ENCODE measurements around the gene SYNE4.

DNA sequence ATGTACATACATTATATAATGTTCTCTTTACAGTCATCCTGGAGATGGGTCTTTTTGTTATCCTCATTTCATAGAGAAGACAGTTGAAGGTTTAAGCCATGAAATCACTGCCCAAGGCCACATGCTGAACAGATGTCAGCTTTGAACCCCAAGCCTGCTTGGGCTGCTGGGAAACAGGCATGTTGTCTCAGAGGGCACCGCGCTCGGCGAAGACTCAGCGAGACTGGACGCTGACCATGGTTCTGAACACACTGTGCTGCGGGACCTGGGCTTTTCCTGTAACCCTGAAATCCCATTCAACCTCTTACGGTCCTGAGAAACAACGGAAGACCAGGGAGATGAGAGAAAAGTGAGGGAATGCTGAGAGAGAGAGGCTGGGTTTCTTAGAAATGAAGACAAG, 45.1 kb downstream of the SYNE4 start:
- TF ChIP-seq, protein P1, sequence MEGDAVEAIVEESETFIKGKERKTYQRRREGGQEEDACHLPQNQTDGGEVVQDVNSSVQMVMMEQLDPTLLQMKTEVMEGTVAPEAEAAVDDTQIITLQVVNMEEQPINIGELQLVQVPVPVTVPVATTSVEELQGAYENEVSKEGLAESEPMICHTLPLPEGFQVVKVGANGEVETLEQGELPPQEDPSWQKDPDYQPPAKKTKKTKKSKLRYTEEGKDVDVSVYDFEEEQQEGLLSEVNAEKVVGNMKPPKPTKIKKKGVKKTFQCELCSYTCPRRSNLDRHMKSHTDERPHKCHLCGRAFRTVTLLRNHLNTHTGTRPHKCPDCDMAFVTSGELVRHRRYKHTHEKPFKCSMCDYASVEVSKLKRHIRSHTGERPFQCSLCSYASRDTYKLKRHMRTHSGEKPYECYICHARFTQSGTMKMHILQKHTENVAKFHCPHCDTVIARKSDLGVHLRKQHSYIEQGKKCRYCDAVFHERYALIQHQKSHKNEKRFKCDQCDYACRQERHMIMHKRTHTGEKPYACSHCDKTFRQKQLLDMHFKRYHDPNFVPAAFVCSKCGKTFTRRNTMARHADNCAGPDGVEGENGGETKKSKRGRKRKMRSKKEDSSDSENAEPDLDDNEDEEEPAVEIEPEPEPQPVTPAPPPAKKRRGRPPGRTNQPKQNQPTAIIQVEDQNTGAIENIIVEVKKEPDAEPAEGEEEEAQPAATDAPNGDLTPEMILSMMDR (IDR thresholded peaks at IDR 0.05) = no peak
- TF ChIP-seq POLR2A (IDR thresholded peaks at IDR 0.05) = no peak
